ENCODE results near the gene GULP1.

Gene GULP1

GRCh38 chr2:188609321-188610049 is 317.8 kb downstream of the GULP1 start:
- TF ChIP-seq ZNF184 (tag by site-specific recombination; IDR thresholded peaks at IDR 0.05): no peak
- no peak for TF ChIP-seq ZNF768 (tag by site-specific recombination; IDR thresholded peaks at IDR 0.05)
- no peak for TF ChIP-seq ZNF626 (tag by site-specific recombination; IDR thresholded peaks at IDR 0.05)
- TF ChIP-seq ZNF112 (tag by site-specific recombination; IDR thresholded peaks at IDR 0.05): no peak
- TF ChIP-seq ZNF785 (tag by site-specific recombination; IDR thresholded peaks at IDR 0.05): no peak
- TF ChIP-seq ZBTB8A (tag by site-specific recombination; IDR thresholded peaks at IDR 0.05): no peak
- no peak for TF ChIP-seq ZNF211 (tag by site-specific recombination; IDR thresholded peaks at IDR 0.05; ENCODE audit: low read depth)
- no peak for TF ChIP-seq KLF7 (tag by site-specific recombination; IDR thresholded peaks at IDR 0.05; ENCODE audit: borderline replicate concordance)
- TF ChIP-seq YY1 (tag by site-specific recombination; IDR thresholded peaks at IDR 0.05): no peak
- no peak for TF ChIP-seq HOXC10 (CRISPR knock-in tag; IDR thresholded peaks at IDR 0.05)
- TF ChIP-seq ZNF132 (tag by site-specific recombination; IDR thresholded peaks at IDR 0.05; ENCODE audit: borderline replicate concordance): no peak
- no peak for TF ChIP-seq ZNF2 (tag by site-specific recombination; IDR thresholded peaks at IDR 0.05)
- TF ChIP-seq ZNF560 (tag by site-specific recombination; IDR thresholded peaks at IDR 0.05; ENCODE audit: borderline replicate concordance): no peak
- no peak for TF ChIP-seq ZNF324 (tag by site-specific recombination; IDR thresholded peaks at IDR 0.05)
- no peak for TF ChIP-seq ZNF24 (tag by site-specific recombination; IDR thresholded peaks at IDR 0.05)
- TF ChIP-seq MZF1 (tag by site-specific recombination; IDR thresholded peaks at IDR 0.05; ENCODE audit: borderline replicate concordance): no peak
- no peak for TF ChIP-seq ZSCAN5A (tag by site-specific recombination; IDR thresholded peaks at IDR 0.05)
- no peak for TF ChIP-seq ZNF26 (tag by site-specific recombination; IDR thresholded peaks at IDR 0.05)
- no peak for TF ChIP-seq MYNN (tag by site-specific recombination; IDR thresholded peaks at IDR 0.05; ENCODE audit: borderline replicate concordance)
- Histone ChIP-seq H3K27ac (ENCODE audit: extremely low read depth, low read depth, low read length) (no peak overlapping the region), H3K4me1 (ENCODE audit: control insufficient read depth, insufficient read depth, low read length) (no peaks in the 10 kb centered on the region), H3K4me3 (ENCODE audit: low read depth, low read length) (no peak overlapping the region), H3K36me3 (ENCODE audit: control insufficient read depth in 2 of 2, insufficient read depth in 1 of 2, low read length in 2 of 2) (no peaks in the 10 kb centered on the region), H3K9me3 (ENCODE audit: control insufficient read depth, insufficient read depth, low read depth, low read length) (no peaks in the 10 kb centered on the region)
- CTCF ChIA-PET: interaction anchor here (0.7 kb wide), 1 partner anchor 85 kb away, joined by 3 read pairs; no protein-coding TSS in a partner anchor
- POLR2A ChIA-PET: no interaction called here

GRCh38 chr2:188610050-188610444 is 318.4 kb downstream of the GULP1 start:
- Histone ChIP-seq H3K36me3 (ENCODE audit: control insufficient read depth in 2 of 2, insufficient read depth in 1 of 2, low read length in 2 of 2) (no peaks in the 10 kb centered on the region), H3K4me3 (ENCODE audit: low read depth, low read length) (no peak overlapping the region), H3K27ac (ENCODE audit: extremely low read depth, low read depth, low read length) (no peak overlapping the region), H3K9me3 (ENCODE audit: control insufficient read depth, insufficient read depth, low read depth, low read length) (no peaks in the 10 kb centered on the region), H3K4me1 (ENCODE audit: control insufficient read depth, insufficient read depth, low read length) (no peaks in the 10 kb centered on the region)
- ChIA-PET CTCF (interaction anchor here (0.7 kb wide), 2 partner anchors 13 to 86 kb away, joined by 3 read pairs; no protein-coding TSS in a partner anchor), POLR2A (no interaction called here)
- no peak for TF ChIP-seq PBX3 (CRISPR knock-in tag; IDR thresholded peaks at IDR 0.05)
- TF ChIP-seq BCL11B (tag by site-specific recombination; IDR thresholded peaks at IDR 0.05; ENCODE audit: low read depth): no peak
- no peak for TF ChIP-seq ZSCAN4 (tag by site-specific recombination; IDR thresholded peaks at IDR 0.05)
- no peak for TF ChIP-seq HOXA7 (CRISPR knock-in tag; IDR thresholded peaks at IDR 0.05; ENCODE audit: borderline replicate concordance)
- TF ChIP-seq YY2 (tag by site-specific recombination; IDR thresholded peaks at IDR 0.05): no peak
- no peak for TF ChIP-seq CTCF (tag by site-specific recombination; IDR thresholded peaks at IDR 0.05)
- no peak for TF ChIP-seq OSR2 (tag by site-specific recombination; IDR thresholded peaks at IDR 0.05)
- no peak for TF ChIP-seq ZNF560 (tag by site-specific recombination; IDR thresholded peaks at IDR 0.05; ENCODE audit: borderline replicate concordance)
- TF ChIP-seq EGR2 (tag by site-specific recombination; IDR thresholded peaks at IDR 0.05; ENCODE audit: low read depth): no peak
- no peak for TF ChIP-seq SCRT1 (tag by site-specific recombination; IDR thresholded peaks at IDR 0.05; ENCODE audit: borderline replicate concordance)
- no peak for TF ChIP-seq ZNF660 (tag by site-specific recombination; IDR thresholded peaks at IDR 0.05)
- TF ChIP-seq ZNF302 (tag by site-specific recombination; IDR thresholded peaks at IDR 0.05; ENCODE audit: low read depth): no peak
- no peak for TF ChIP-seq ZBTB8A (tag by site-specific recombination; IDR thresholded peaks at IDR 0.05)

Data from HEK293 (cell line).